D721Med (cell line): ENCODE results near the gene NANOS1.

Experiments
- DNase-seq: peaks from one replicate; pipeline ENCODE4 v3.0.0; 2011; ENCODE audit warnings: low spot score; ENCODE audit not compliant: insufficient read length
- FAIRE-seq: peaks from 2 replicates; lab custom pipeline; 2011; peaks lifted over from hg19 to GRCh38; lab: Jason Lieb, UNC
- TF ChIP-seq, protein P1 (sequence below): IDR thresholded peaks from 2 replicates; pipeline ENCODE4 v1.5.1; 2012; ENCODE audit warnings: mild to moderate bottlenecking, control low read depth; ENCODE audit not compliant: insufficient read depth; ENCODE audit errors: missing control alignments

The NANOS1 gene

DNA sequence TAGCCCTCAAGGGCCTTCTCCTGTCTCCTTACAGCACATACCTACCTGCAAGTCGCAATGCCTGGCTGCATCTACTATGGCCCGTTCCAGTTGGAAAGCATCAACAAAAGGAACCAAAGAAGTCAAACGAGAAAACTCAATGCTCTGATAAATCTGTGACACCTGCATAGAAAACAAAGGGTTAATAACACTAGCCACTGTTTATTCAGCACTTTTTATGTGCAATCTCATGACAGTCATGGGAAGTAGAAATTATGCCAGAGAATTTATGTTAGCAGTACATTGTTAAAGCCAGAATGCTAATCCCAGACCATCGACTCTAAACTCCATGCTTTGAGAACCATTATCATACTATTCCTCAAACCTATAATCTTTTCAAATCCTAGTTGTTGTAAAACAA is 30.0 kb downstream of the NANOS1 start:
- no peak for DNase-seq
- TF ChIP-seq, protein P1, sequence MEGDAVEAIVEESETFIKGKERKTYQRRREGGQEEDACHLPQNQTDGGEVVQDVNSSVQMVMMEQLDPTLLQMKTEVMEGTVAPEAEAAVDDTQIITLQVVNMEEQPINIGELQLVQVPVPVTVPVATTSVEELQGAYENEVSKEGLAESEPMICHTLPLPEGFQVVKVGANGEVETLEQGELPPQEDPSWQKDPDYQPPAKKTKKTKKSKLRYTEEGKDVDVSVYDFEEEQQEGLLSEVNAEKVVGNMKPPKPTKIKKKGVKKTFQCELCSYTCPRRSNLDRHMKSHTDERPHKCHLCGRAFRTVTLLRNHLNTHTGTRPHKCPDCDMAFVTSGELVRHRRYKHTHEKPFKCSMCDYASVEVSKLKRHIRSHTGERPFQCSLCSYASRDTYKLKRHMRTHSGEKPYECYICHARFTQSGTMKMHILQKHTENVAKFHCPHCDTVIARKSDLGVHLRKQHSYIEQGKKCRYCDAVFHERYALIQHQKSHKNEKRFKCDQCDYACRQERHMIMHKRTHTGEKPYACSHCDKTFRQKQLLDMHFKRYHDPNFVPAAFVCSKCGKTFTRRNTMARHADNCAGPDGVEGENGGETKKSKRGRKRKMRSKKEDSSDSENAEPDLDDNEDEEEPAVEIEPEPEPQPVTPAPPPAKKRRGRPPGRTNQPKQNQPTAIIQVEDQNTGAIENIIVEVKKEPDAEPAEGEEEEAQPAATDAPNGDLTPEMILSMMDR: no peak
- no peak for FAIRE-seq

DNA sequence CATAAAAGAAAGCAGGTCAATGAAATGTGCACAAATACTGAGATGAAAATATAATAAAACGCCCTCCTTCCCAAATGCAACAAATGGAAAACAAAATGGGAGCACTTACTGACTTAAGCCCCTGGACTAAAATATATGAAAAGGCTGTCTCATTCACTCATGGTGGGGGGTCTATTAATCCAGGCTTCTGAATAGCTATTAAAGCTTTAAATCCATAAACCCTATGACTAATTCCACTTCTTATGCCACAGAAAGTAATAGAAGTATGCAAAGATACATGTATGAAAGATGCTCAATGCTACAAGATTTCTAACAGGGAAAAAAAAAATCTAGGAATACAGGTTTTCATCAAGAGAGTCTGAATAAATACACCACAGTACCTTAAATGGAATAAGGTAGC is 30.6 kb downstream of the NANOS1 start:
- no peak for FAIRE-seq
- TF ChIP-seq, protein P1: no peak
- DNase-seq: no peak

DNA sequence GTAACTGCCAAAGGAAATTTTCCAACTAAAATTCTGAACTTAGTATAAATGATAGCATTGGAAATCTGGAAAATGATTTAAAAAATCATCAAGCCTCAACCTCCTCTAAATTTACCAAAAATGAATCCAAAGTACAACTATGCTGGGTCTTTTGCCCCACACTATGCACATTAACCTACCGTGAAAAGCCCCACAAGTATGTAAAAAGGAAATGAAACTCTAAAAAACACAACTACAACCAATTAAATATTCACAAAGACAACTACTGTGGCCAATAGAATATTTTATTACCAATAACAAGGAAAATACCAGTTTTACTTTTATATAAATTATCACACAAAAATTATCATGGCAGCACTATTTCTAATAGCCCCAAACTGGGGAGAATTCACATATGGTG is 31.8 kb downstream of the NANOS1 start:
- TF ChIP-seq, protein P1: no peak
- no peak for FAIRE-seq
- DNase-seq: no peak

DNA sequence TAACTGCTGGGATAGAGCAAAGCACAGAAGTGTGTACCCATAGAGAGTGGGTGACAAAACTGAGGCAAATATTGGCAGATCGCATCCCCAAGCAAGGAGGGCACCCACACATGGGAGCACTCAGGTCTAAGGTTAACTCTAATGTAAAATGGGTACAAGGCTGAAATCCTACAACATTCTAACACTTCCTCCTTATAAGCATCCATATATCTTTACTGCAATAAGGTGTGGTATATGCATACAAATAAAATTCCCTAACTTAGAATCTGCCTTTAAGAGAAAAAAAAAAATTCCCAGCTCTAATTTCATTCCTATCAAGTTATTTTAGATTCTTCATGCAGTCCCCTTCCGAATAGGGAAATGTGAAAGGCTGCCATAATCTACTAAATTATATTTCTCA is 32.4 kb downstream of the NANOS1 start:
- DNase-seq: no peak
- TF ChIP-seq, protein P1: no peak
- no peak for FAIRE-seq

DNA sequence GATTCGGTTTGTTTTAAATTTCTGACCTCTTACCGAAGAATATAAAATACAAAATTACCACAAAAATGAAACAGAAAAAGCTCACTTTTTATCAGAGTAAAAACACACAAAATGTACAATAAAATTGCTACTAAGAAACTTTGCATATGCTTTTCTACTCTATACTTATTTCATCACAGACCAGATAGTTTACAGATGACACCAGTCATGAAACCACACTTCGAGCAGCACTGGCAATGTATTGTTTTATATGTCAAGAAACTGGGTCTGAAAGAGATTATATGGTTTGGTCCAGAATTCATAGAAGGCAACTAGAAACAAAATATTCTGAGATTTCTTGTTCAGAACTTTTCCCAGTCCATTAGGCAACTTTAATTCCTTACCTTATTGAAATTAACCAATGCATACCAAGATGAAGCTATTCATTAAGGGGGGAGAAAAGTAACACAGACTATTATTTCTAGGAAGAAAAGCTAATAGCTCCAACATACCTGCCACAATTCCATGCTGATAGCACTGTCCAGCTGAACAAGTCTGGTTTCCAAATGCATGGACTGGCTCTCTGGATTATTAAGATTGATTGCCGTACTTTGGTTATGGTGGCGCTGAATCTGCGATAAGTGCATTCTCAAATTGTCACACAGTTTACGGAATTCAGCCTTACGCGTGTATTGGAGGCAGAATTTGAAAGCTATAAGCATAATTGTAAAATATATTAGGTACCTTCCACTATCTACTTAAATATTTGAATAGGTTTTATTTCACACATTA is 41.1 kb downstream of the NANOS1 start:
- FAIRE-seq (no peak), DNase-seq (no peak)
- TF ChIP-seq, protein P1: no peak

DNA sequence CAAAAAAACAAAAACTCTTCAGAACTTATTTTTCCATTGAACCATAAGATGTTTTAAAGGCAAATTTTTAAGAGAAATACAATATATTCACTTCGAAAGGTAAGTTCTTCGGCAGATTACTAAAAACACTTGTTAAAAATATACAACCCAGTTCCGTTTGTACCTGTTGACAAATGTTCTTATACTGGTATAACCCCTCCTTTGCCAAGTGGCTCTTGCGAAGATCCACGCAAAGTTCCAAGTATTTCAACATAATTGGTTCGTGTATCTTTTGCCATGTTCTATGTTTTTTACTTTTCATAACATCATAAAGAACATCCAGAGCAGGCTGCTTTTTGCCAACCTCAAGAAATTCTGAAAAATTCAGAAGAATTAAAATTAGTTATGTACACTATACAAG is 44.1 kb downstream of the NANOS1 start:
- no peak for DNase-seq
- FAIRE-seq: no peak
- TF ChIP-seq, protein P1: no peak

DNA sequence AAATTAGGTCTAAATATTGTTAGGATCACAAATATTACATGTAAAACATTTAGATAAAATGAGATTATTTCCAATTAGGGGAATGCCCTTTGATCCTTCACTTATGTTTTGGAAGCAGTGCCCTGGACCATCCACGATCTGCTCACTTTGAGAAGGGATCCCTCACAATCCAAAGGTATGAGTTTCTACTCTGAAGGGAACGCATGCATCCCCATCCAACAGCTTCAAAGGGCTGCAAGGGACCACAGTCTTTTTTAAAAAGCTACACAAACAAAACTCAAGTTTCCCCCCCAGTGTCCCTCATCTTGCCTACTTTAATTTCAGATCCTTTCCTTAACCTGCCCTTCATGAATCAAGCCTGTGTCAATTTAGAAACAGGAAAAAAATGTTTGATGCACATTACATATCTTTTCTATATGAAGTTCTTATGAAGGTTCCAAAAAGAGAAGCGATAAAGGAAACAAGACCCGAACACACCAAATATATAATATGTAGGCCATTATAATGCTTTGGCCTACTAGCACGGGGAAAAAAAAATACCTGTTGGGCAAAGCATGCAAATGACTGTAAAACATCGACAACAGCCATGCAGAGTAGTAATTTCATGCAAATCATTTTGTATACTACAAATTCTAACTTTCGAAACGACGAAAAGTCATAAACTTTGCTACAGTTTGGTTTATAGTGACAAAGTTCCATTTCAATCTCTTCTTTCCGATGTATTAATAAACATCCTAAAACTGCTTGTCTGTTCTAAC is 49.1 kb downstream of the NANOS1 start:
- TF ChIP-seq, protein P1: no peak
- no peak for DNase-seq
- FAIRE-seq: no peak
